Loucy (cell line): ENCODE measurements around the gene REEP1.

Source experiments
- H2AFZ ChIP-seq: fragments of 200-600 bp; sonication (generic); 2 replicates; pipeline ENCODE4 v1.6.0; 2016; ENCODE audit warnings: antibody characterized with exemption, mild to moderate bottlenecking, low read length, moderate library complexity
- H3F3A ChIP-seq: fragments of 200-600 bp; 2 replicates; pipeline ENCODE4 v1.6.0; 2016; ENCODE audit warnings: antibody characterized with exemption, low read depth, mild to moderate bottlenecking
- H3K27me3 ChIP-seq: fragments of 200-600 bp; sonication (generic); 2 replicates; pipeline ENCODE4 v1.6.1; 2014; ENCODE audit warnings: low read length, mild to moderate bottlenecking; ENCODE audit not compliant: insufficient read depth, poor library complexity, severe bottlenecking
- H3K36me3 ChIP-seq: fragments of 200-600 bp; sonication (generic); 2 replicates; pipeline ENCODE4 v1.6.1; 2016; ENCODE audit warnings: low read length; ENCODE audit not compliant: insufficient read depth
- H3K4me1 ChIP-seq: fragments of 200-600 bp; sonication (generic); 2 replicates; pipeline ENCODE4 v1.5.1; 2014; ENCODE audit warnings: low read length, mild to moderate bottlenecking; ENCODE audit not compliant: insufficient read depth, poor library complexity, severe bottlenecking
- H3K4me2 ChIP-seq: fragments of 200-600 bp; sonication (generic); 2 replicates; pipeline ENCODE4 v1.6.0; 2014; ENCODE audit warnings: antibody characterized with exemption, low read length, low read depth, mild to moderate bottlenecking; ENCODE audit not compliant: poor library complexity, severe bottlenecking
- H3K4me3 ChIP-seq: fragments of 200-600 bp; sonication (generic); 2 replicates; pipeline ENCODE4 v1.5.1; 2014; ENCODE audit warnings: low read length, mild to moderate bottlenecking, mixed read lengths; ENCODE audit not compliant: poor library complexity, severe bottlenecking
- H3K79me2 ChIP-seq: fragments of 200-600 bp; sonication (generic); 2 replicates; pipeline ENCODE4 v1.6.1; 2014; ENCODE audit warnings: low read length; ENCODE audit not compliant: insufficient read depth
- H3K9ac ChIP-seq: fragments of 200-600 bp; sonication (generic); 2 replicates; pipeline ENCODE4 v1.6.0; 2014; ENCODE audit warnings: mild to moderate bottlenecking, low read depth, low read length, moderate library complexity; ENCODE audit not compliant: poor library complexity, severe bottlenecking
- H3K9me2 ChIP-seq: fragments of 200-600 bp; sonication (generic); replicated peaks from 2 replicates; pipeline ENCODE4 v1.6.1; 2016; ENCODE audit warnings: low read depth, low read length, mixed read lengths
- H3K9me3 ChIP-seq: fragments of 200-600 bp; sonication (generic); 2 replicates; pipeline ENCODE4 v1.6.1; 2014; ENCODE audit warnings: mild to moderate bottlenecking, antibody characterized with exemption, low read length, low read depth; ENCODE audit not compliant: insufficient read depth
- H4K20me1 ChIP-seq: fragments of 200-600 bp; sonication (generic); 2 replicates; pipeline ENCODE4 v1.6.0; 2014; ENCODE audit warnings: antibody characterized with exemption, low read length, mild to moderate bottlenecking; ENCODE audit not compliant: insufficient read depth, poor library complexity, severe bottlenecking
- CTCF ChIP-seq: fragments of 200-600 bp; sonication (generic); conservative IDR thresholded peaks from 2 replicates; pipeline ENCODE4 v1.5.1; 2014; ENCODE audit warnings: mild to moderate bottlenecking, antibody characterized with exemption, low read length
- EZH2phosphoT487 ChIP-seq: fragments of 200-600 bp; IDR thresholded peaks from 2 replicates; pipeline ENCODE4 v1.6.1; 2018; ENCODE audit warnings: antibody characterized with exemption, mild to moderate bottlenecking, moderate library complexity, borderline replicate concordance

REEP1 gene

GRCh38 chr2:86275384-86275799, 62.0 kb downstream of the REEP1 start:
- H3K4me2 ChIP-seq: no peak overlapping the region
- H4K20me1 ChIP-seq: no peaks in the 10 kb centered on the region
- no peak overlapping the region for H3K9ac ChIP-seq
- TF ChIP-seq EZH2phosphoT487 (no peak), CTCF (no peak)
- H3K4me1 ChIP-seq: no peaks in the 10 kb centered on the region
- H3K79me2 ChIP-seq: no peaks in the 10 kb centered on the region
- peaks cover 6% of the 10 kb centered on the region for H3K27me3 ChIP-seq
- H3K4me3 ChIP-seq: no peak overlapping the region
- no peaks in the 10 kb centered on the region for H3K9me2 ChIP-seq
- no peak overlapping the region for H2AFZ ChIP-seq
- H3F3A ChIP-seq: no peaks in the 10 kb centered on the region
- no peaks in the 10 kb centered on the region for H3K36me3 ChIP-seq
- peaks cover 5% of the 10 kb centered on the region; the same call in 1 of the 2 replicates for H3K9me3 ChIP-seq

- Histone ChIP-seq H3K79me2 (no peaks in the 10 kb centered on the region), H3K4me2 (no peak overlapping the region), H4K20me1 (no peaks in the 10 kb centered on the region), H2AFZ (no peak overlapping the region), H3K4me3 (no peak overlapping the region), H3F3A (no peaks in the 10 kb centered on the region), H3K36me3 (no peaks in the 10 kb centered on the region), H3K9ac (no peak overlapping the region), H3K9me2 (no peaks in the 10 kb centered on the region), H3K9me3 (peaks cover 5% of the 10 kb centered on the region; the same call in 1 of the 2 replicates), H3K27me3 (peaks cover 6% of the 10 kb centered on the region), H3K4me1 (no peaks in the 10 kb centered on the region)
- TF ChIP-seq CTCF (no peak), EZH2phosphoT487 (no peak)
These were observed 62.5 kb downstream of the REEP1 start for GRCh38 chr2:86274918-86275275.

GRCh38 chr2:86274265-86274917, 63.0 kb downstream of the REEP1 start:
- no peaks in the 10 kb centered on the region for H3F3A ChIP-seq
- no peak overlapping the region for H3K9ac ChIP-seq
- no peaks in the 10 kb centered on the region for H3K79me2 ChIP-seq
- no peak for TF ChIP-seq CTCF
- no peak for TF ChIP-seq EZH2phosphoT487
- H2AFZ ChIP-seq: no peak overlapping the region
- H4K20me1 ChIP-seq: no peaks in the 10 kb centered on the region
- H3K4me1 ChIP-seq: no peaks in the 10 kb centered on the region
- no peak overlapping the region for H3K4me2 ChIP-seq
- no peak overlapping the region for H3K4me3 ChIP-seq
- no peaks in the 10 kb centered on the region for H3K36me3 ChIP-seq
- peaks cover 3% of the 10 kb centered on the region for H3K27me3 ChIP-seq
- H3K9me3 ChIP-seq: peaks cover 5% of the 10 kb centered on the region; the same call in 1 of the 2 replicates
- no peaks in the 10 kb centered on the region for H3K9me2 ChIP-seq
